IMR-90 (cell line): ENCODE results near the gene GNAZ. TPM values are rescaled to one million over a fixed set of nuclear protein-coding genes. Genes with fewer than 3 reads are reported as not detected.
A peak's percentile ranks its signal among the peaks of the same experiment; 100 is the strongest.

Experiments used
- ATAC-seq: fragments of 200-7000 bp; cut with Tn5 transposase; 2 replicates; pipeline ENCODE4 v1.9.1; 2020; ENCODE audit warnings: low read depth, mild to moderate bottlenecking, moderate library complexity
- BruUV-seq: library from RNA; stranded (reverse); fragments of 400-500 nt; replicated peaks from 2 replicates; lab custom pipeline; 2021; lab: Mats Ljungman, UMichigan
- CTCF ChIA-PET: fragments of 300-600 bp; formaldehyde crosslinking; extraction: SDS; loops from one replicate; lab custom pipeline; 2021; ENCODE audit warnings: antibody characterized with exemption; lab: Yijun Ruan, JAX
- POLR2A ChIA-PET: fragments of 300-600 bp; sonication (Branson Sonifier 250); formaldehyde crosslinking; loops from one replicate; lab custom pipeline; 2022; ENCODE audit warnings: antibody characterized with exemption; ENCODE audit not compliant: unreplicated experiment; lab: Charles Lee
- DNase-seq: peaks from one replicate; pipeline ENCODE4 v3.0.0; 2013
- H2AFZ ChIP-seq: replicated peaks from 2 replicates; pipeline ENCODE3; 2013; ENCODE audit warnings: low read length, mild to moderate bottlenecking; ENCODE audit not compliant: poor library complexity
- H2AK5ac ChIP-seq: 2 replicates; pipeline ENCODE4 v1.6.1; 2013; ENCODE audit warnings: low read depth, low read length, inconsistent platforms
- H2AK9ac ChIP-seq: replicated peaks from 2 replicates; pipeline ENCODE3; 2013; ENCODE audit warnings: mild to moderate bottlenecking, low read depth, low read length, moderate library complexity; ENCODE audit not compliant: poor library complexity
- H2BK120ac ChIP-seq: 2 replicates; pipeline ENCODE4 v1.6.1; 2013; ENCODE audit warnings: low read depth, low read length, inconsistent platforms
- H2BK15ac ChIP-seq: 3 replicates; pipeline ENCODE4 v1.6.1; 2013; ENCODE audit warnings: low read depth, low read length, inconsistent platforms
- H2BK20ac ChIP-seq: 2 replicates; pipeline ENCODE4 v1.6.1; 2013; ENCODE audit warnings: low read depth, mild to moderate bottlenecking, inconsistent platforms, low read length, moderate library complexity
- H2BK5ac ChIP-seq: 2 replicates; pipeline ENCODE4 v1.6.1; 2013; ENCODE audit warnings: mild to moderate bottlenecking, low read depth, low read length, inconsistent platforms; ENCODE audit not compliant: poor library complexity, severe bottlenecking
- H3K14ac ChIP-seq: replicated peaks from 2 replicates; pipeline ENCODE4 v1.6.1; 2013; ENCODE audit warnings: low read depth, low read length, inconsistent platforms
- H3K18ac ChIP-seq: 2 replicates; pipeline ENCODE4 v1.6.1; 2013; ENCODE audit warnings: low read depth, low read length, control low read depth
- H3K23ac ChIP-seq: 2 replicates; pipeline ENCODE4 v1.6.1; 2013; ENCODE audit warnings: low read depth, low read length, inconsistent platforms
- H3K27ac ChIP-seq: 2 replicates; pipeline ENCODE4 v1.5.1; 2013; ENCODE audit warnings: mild to moderate bottlenecking, control low read depth, low read length; ENCODE audit not compliant: insufficient read depth
- H3K27me3 ChIP-seq: 2 replicates; pipeline ENCODE4 v1.6.1; 2013; ENCODE audit warnings: low read length; ENCODE audit not compliant: control insufficient read depth, insufficient read depth
- H3K36me3 ChIP-seq: 2 replicates; pipeline ENCODE4 v1.6.1; 2013; ENCODE audit warnings: low read length, mixed read lengths; ENCODE audit not compliant: control insufficient read depth, insufficient read depth
- H3K4ac ChIP-seq: 2 replicates; pipeline ENCODE4 v1.6.1; 2013; ENCODE audit warnings: low read depth, low read length, inconsistent platforms
- H3K4me1 ChIP-seq: 2 replicates; pipeline ENCODE4 v1.6.1; 2013; ENCODE audit warnings: low read length, mixed read lengths; ENCODE audit not compliant: control insufficient read depth, insufficient read depth
- H3K4me2 ChIP-seq: 2 replicates; pipeline ENCODE4 v1.6.1; 2013; ENCODE audit warnings: low read depth, mild to moderate bottlenecking, control low read depth, low read length, moderate library complexity
- H3K4me3 ChIP-seq: 2 replicates; pipeline ENCODE4 v1.5.1; 2013; ENCODE audit warnings: low read depth, mild to moderate bottlenecking, control low read depth, low read length, moderate library complexity; ENCODE audit not compliant: insufficient read depth
- H3K56ac ChIP-seq: 2 replicates; pipeline ENCODE4 v1.6.1; 2013; ENCODE audit warnings: low read length, inconsistent platforms; ENCODE audit not compliant: insufficient read depth; ENCODE audit errors: extremely low read depth
- H3K79me1 ChIP-seq, 2 experiments: 2 replicates each; pipeline ENCODE4 v1.6.1; 2013; ENCODE audit warnings: low read length in 2 of 2, inconsistent platforms in 1 of 2, low read depth in 1 of 2
- H3K9ac ChIP-seq: 2 replicates; pipeline ENCODE4 v1.6.1; 2013; ENCODE audit warnings: low read depth, low read length, control low read depth
- H3K9me1 ChIP-seq: 2 replicates; pipeline ENCODE4 v1.6.1; 2013; ENCODE audit warnings: low read length, inconsistent platforms; ENCODE audit not compliant: insufficient read depth
- H3K9me3 ChIP-seq: 2 replicates; pipeline ENCODE4 v1.6.1; 2013; ENCODE audit warnings: low read length; ENCODE audit not compliant: control insufficient read depth, insufficient read depth
- H4K20me1 ChIP-seq: 2 replicates; pipeline ENCODE4 v1.6.1; 2013; ENCODE audit warnings: low read length, inconsistent platforms; ENCODE audit not compliant: insufficient read depth
- H4K5ac ChIP-seq: 2 replicates; pipeline ENCODE4 v1.6.1; 2013; ENCODE audit warnings: mild to moderate bottlenecking, low read depth, low read length, control low read depth
- H4K8ac ChIP-seq, 2 experiments: 2 replicates each; pipeline ENCODE4 v1.6.1; 2013; ENCODE audit warnings: low read depth in 2 of 2, low read length in 2 of 2, control low read depth in 1 of 2, inconsistent platforms in 1 of 2
- H4K91ac ChIP-seq: 2 replicates; pipeline ENCODE4 v1.6.1; 2013; ENCODE audit warnings: low read depth, low read length, inconsistent platforms; ENCODE audit not compliant: insufficient read depth
- CEBPB ChIP-seq: IDR thresholded peaks from 2 replicates; pipeline ENCODE4 v1.6.1; 2012; ENCODE audit warnings: low read depth, low read length, improper control_type of control experiment
- CHD1 ChIP-seq: IDR thresholded peaks from 2 replicates; pipeline ENCODE4 v1.6.1; 2012; ENCODE audit warnings: low read depth, low read length, improper control_type of control experiment
- CTCF ChIP-seq: conservative IDR thresholded peaks from 2 replicates; pipeline ENCODE4 v1.5.1; 2012; ENCODE audit warnings: mild to moderate bottlenecking, low read depth, low read length, improper control_type of control experiment
- ELK1 ChIP-seq: fragments of 150-350 bp; IDR thresholded peaks from 2 replicates; pipeline ENCODE4 v1.6.1; 2016; ENCODE audit warnings: low read depth, mild to moderate bottlenecking, low read length, moderate library complexity, borderline replicate concordance
- FOS ChIP-seq: fragments of 150-350 bp; IDR thresholded peaks from 2 replicates; pipeline ENCODE4 v1.6.1; 2016; ENCODE audit warnings: low read depth, low read length
- MAFK ChIP-seq: IDR thresholded peaks from 2 replicates; pipeline ENCODE4 v1.6.1; 2012; ENCODE audit warnings: low read depth, low read length, improper control_type of control experiment
- MAZ ChIP-seq: IDR thresholded peaks from 2 replicates; pipeline ENCODE4 v1.6.1; 2012; ENCODE audit warnings: low read depth, mild to moderate bottlenecking, low read length, improper control_type of control experiment, moderate library complexity, borderline replicate concordance
- POLR2A ChIP-seq: IDR thresholded peaks from 2 replicates; pipeline ENCODE4 v1.6.1; 2012; ENCODE audit warnings: mild to moderate bottlenecking, low read depth, low read length
- RAD21 ChIP-seq: IDR thresholded peaks from 2 replicates; pipeline ENCODE4 v1.6.1; 2012; ENCODE audit warnings: low read length, improper control_type of control experiment
- RCOR1 ChIP-seq: IDR thresholded peaks from 2 replicates; pipeline ENCODE4 v1.6.1; 2012; ENCODE audit warnings: mild to moderate bottlenecking, low read length, improper control_type of control experiment; ENCODE audit not compliant: insufficient replicate concordance
- RFX5 ChIP-seq: IDR thresholded peaks from 2 replicates; pipeline ENCODE4 v1.8.0; 2012; ENCODE audit warnings: low read depth, mild to moderate bottlenecking, low read length, moderate library complexity
- SMC3 ChIP-seq: fragments of 150-350 bp; IDR thresholded peaks from 2 replicates; pipeline ENCODE4 v1.6.1; 2016; ENCODE audit warnings: low read depth, mild to moderate bottlenecking, antibody characterized with exemption, low read length, moderate library complexity
- WGBS, 2 experiments: methylation state at CpG; one replicate each; pipeline versions ENCODE4 v1.1.5 to v1.1.7; 2013; ENCODE audit warnings: missing lambda C conversion rate in 2 of 2; ENCODE audit not compliant: insufficient read length in 1 of 2; ENCODE audit errors: extremely low coverage in 2 of 2; 5-methylcytosine and 5-hydroxymethylcytosine counted together
- dilution Hi-C: fragments of 300-500 bp; cut with HindIII; formaldehyde crosslinking; loops from one replicate; pipeline ENCODE4 v1.14.3; 2018; ENCODE audit warnings: low sequenced_read_pairs; ENCODE audit not compliant: unreplicated experiment
- in situ Hi-C: fragments of 300-500 bp; cut with MboI; formaldehyde crosslinking; loops from 3 replicates; pipeline ENCODE4 v1.14.3; 2019; ENCODE audit warnings: low sequenced_read_pairs, inconsistent platforms, mixed read lengths
- intact Hi-C: fragments of 100-400 bp; cut with micrococcal nuclease; formaldehyde crosslinking; loops from 2 replicates; pipeline ENCODE4 v1.10.0; 2022
- polyA plus RNA-seq, 3 experiments: library from polyadenylated mRNA; depleted of rRNA; stranded (reverse); fragments of >200 nt; gene quantifications; 2 replicates each; pipeline ENCODE4 v1.2.3, GENCODE V29; 2012; ENCODE audit warnings: low replicate concordance in 1 of 3
- total RNA-seq: library from RNA; depleted of rRNA; stranded (reverse); fragments of >200 nt; gene quantifications from 2 replicates; pipeline ENCODE4 v1.2.3, GENCODE V29; 2012

Gene GNAZ
- total and polyA plus RNA-seq, 2 of the 4 experiments (the other 2 are of a cell fraction): 1.5 to 2.5 TPM

- DNase-seq: no peak
- no peaks in the 10 kb centered on the region for H4K20me1 ChIP-seq
- no peaks in the 10 kb centered on the region for H3K9me1 ChIP-seq
- H3K18ac ChIP-seq: no peak overlapping the region
- dilution Hi-C loops: no loop called here
- no peak overlapping the region for H4K8ac ChIP-seq
- no peak overlapping the region for H3K9ac ChIP-seq
- in situ Hi-C loops: no loop called here
- H3K27me3 ChIP-seq: peaks cover 8% of the 10 kb centered on the region; the same call in 1 of the 2 replicates
- H3K4me3 ChIP-seq: no peak overlapping the region
- no peak overlapping the region for H2BK20ac ChIP-seq
- H3K36me3 ChIP-seq: no peaks in the 10 kb centered on the region
- intact Hi-C loops: no loop called here
- CTCF ChIA-PET: no interaction called here
- H2AK5ac ChIP-seq: no peak overlapping the region
- H2AFZ ChIP-seq: peak overlapping the region; percentile 51
- peak overlapping the region; percentile 55 for H2AK9ac ChIP-seq
- no TSS peak for BruUV-seq
- no peaks in the 10 kb centered on the region for H3K79me1 ChIP-seq
- 88% methylated on average over 5 of the region's 11 CpGs; no CpG with 5 or more reads in 1 of the 2 experiments for WGBS, 2 experiments
- H3K4me1 ChIP-seq: no peaks in the 10 kb centered on the region
- no peaks in the 10 kb centered on the region for H3K9me3 ChIP-seq
- H3K23ac ChIP-seq: no peak overlapping the region
- POLR2A ChIA-PET: no interaction called here
- no peak overlapping the region for H3K4me2 ChIP-seq
- H2BK120ac ChIP-seq: no peak overlapping the region
- no peak overlapping the region for H3K56ac ChIP-seq
- no peak for ATAC-seq
- no peak for TF ChIP-seq SMC3
- TF ChIP-seq MAZ: no peak
- TF ChIP-seq CHD1: no peak
- TF ChIP-seq CTCF: no peak
- TF ChIP-seq POLR2A: no peak
- TF ChIP-seq RCOR1: no peak
- TF ChIP-seq FOS: no peak
- TF ChIP-seq RAD21: no peak
- TF ChIP-seq RFX5: no peak
- TF ChIP-seq ELK1: no peak
- TF ChIP-seq CEBPB: no peak
- no peak for TF ChIP-seq MAFK
- H2BK15ac ChIP-seq: no peak overlapping the region
- H3K27ac ChIP-seq: no peak overlapping the region
- no peak overlapping the region for H3K14ac ChIP-seq
- no peak overlapping the region for H2BK5ac ChIP-seq
- no peak overlapping the region for H3K4ac ChIP-seq
- no peak overlapping the region for H4K5ac ChIP-seq
- no peak overlapping the region for H4K91ac ChIP-seq
Measured at GRCh38 chr22:23072911-23073491, 2.7 kb downstream of the GNAZ start.
